HepG2 (cell line): ENCODE data around the gene EDC3. TPM values are rescaled to one million over a fixed set of nuclear protein-coding genes. Genes with fewer than 3 reads are reported as not detected.

Source experiments
- AGO1 ChIP-seq: fragments of 200-400 bp; formaldehyde crosslinking; IDR thresholded peaks from 2 replicates; pipeline ENCODE4 v1.6.1; 2017; ENCODE audit warnings: mild to moderate bottlenecking, low read depth, low read length, moderate library complexity; ENCODE audit not compliant: poor library complexity, severe bottlenecking
- CEBPG ChIP-seq: IDR thresholded peaks from 2 replicates; pipeline ENCODE4 v1.6.1; 2016
- MTA3 ChIP-seq: sonication (generic); formaldehyde crosslinking; IDR thresholded peaks from 2 replicates; pipeline ENCODE4 v1.4.0; 2020; ENCODE audit warnings: missing genetic modification reagents
- NFIC ChIP-seq: IDR thresholded peaks from 2 replicates; pipeline ENCODE4 v1.6.1; 2012; ENCODE audit warnings: mild to moderate bottlenecking, low read length, inconsistent platforms
- POLR2A ChIP-seq, 2 experiments: IDR thresholded peaks; 2 replicates each; pipeline ENCODE4 v1.6.1; 2011; ENCODE audit warnings: low read depth in 2 of 2, low read length in 2 of 2, mild to moderate bottlenecking in 1 of 2, moderate library complexity in 1 of 2; ENCODE audit not compliant: insufficient read depth in 1 of 2
- SIX4 ChIP-seq: sonication (generic); formaldehyde crosslinking; IDR thresholded peaks from 2 replicates; pipeline ENCODE4 v1.4.0; 2020; ENCODE audit warnings: missing genetic modification reagents
- TCF7L2 ChIP-seq: IDR thresholded peaks from 2 replicates; pipeline ENCODE4 v1.6.1; 2011; ENCODE audit warnings: mild to moderate bottlenecking, low read depth, low read length, moderate library complexity
- XBP1 ChIP-seq: sonication (generic); formaldehyde crosslinking; IDR thresholded peaks from 2 replicates; pipeline ENCODE4 v1.5.0; 2020; ENCODE audit warnings: missing genetic modification reagents
- XRCC5 ChIP-seq: fragments of 200-400 bp; formaldehyde crosslinking; optimal IDR thresholded peaks from 2 replicates; pipeline ENCODE3; 2017; ENCODE audit warnings: mild to moderate bottlenecking, low read length
- ZBTB7B ChIP-seq: sonication (generic); formaldehyde crosslinking; IDR thresholded peaks from 2 replicates; pipeline ENCODE4 v1.4.0; 2020; ENCODE audit warnings: missing genetic modification reagents
- ZMYM4 ChIP-seq: sonication (generic); formaldehyde crosslinking; IDR thresholded peaks from 2 replicates; pipeline ENCODE4 v1.8.1; 2023; ENCODE audit warnings: mild to moderate bottlenecking, missing genetic modification reagents
- ZNF274 ChIP-seq: sonication (generic); formaldehyde crosslinking; IDR thresholded peaks from 2 replicates; pipeline ENCODE4 v1.5.1; 2020; ENCODE audit warnings: mild to moderate bottlenecking, missing genetic modification reagents
- ZNF317 ChIP-seq: sonication (generic); formaldehyde crosslinking; IDR thresholded peaks from 2 replicates; pipeline ENCODE4 v1.5.0; 2020; ENCODE audit warnings: mild to moderate bottlenecking, missing genetic modification reagents
- ZSCAN29 ChIP-seq: sonication (generic); formaldehyde crosslinking; conservative IDR thresholded peaks from 2 replicates; pipeline ENCODE4 v1.4.0; 2020; ENCODE audit warnings: mild to moderate bottlenecking, missing genetic modification reagents
- polyA plus RNA-seq, 8 experiments: library from polyadenylated mRNA; depleted of rRNA in 3 of 8; stranded (reverse) in 7 of 8; unstranded in 1 of 8; fragments of >200 nt; fragmentation: Illumina TruSeq in 4 of 8; extraction: Trizol in 4 of 8; gene quantifications; 2 replicates each; pipeline versions ENCODE4 v1.2.1 to v1.2.3, GENCODE V29; 2011 to 2016; ENCODE audit warnings: low read depth in 4 of 8, missing spikeins in 1 of 8, mixed read lengths in 1 of 8; ENCODE audit not compliant: insufficient read depth in 1 of 8
- total RNA-seq, 5 experiments: library from RNA; depleted of rRNA; stranded (reverse); fragments of >200 nt; fragmentation: Illumina TruSeq; extraction: Trizol; gene quantifications; 2 replicates each; pipeline ENCODE4 v1.2.3, GENCODE V29; 2016; ENCODE audit warnings: low read depth in 1 of 5
- TF ChIP-seq, protein P1 (sequence below): sonication (generic); formaldehyde crosslinking; IDR thresholded peaks from 2 replicates; pipeline ENCODE4 v1.8.1; 2022; ENCODE audit warnings: low read depth, mild to moderate bottlenecking, missing genetic modification reagents
- TF ChIP-seq, protein P2 (sequence below): sonication (generic); formaldehyde crosslinking; IDR thresholded peaks from 2 replicates; pipeline ENCODE4 v1.4.0; 2020; ENCODE audit warnings: mild to moderate bottlenecking, missing genetic modification reagents
- TF ChIP-seq, protein P3 (sequence below): sonication (generic); formaldehyde crosslinking; IDR thresholded peaks from 2 replicates; pipeline ENCODE4 v1.4.0; 2020; ENCODE audit warnings: missing genetic modification reagents, borderline replicate concordance
- TF ChIP-seq, protein P4 (sequence below): sonication (generic); formaldehyde crosslinking; IDR thresholded peaks from 2 replicates; pipeline ENCODE4 v1.5.0; 2020; ENCODE audit warnings: mild to moderate bottlenecking, missing genetic modification reagents, moderate library complexity

The EDC3 gene
- total and polyA plus RNA-seq, 2 of the 13 experiments (the other 11 are each of a cell fraction or from before 2014, with no cell fraction given), result 17.4 to 32.0 TPM

DNA sequence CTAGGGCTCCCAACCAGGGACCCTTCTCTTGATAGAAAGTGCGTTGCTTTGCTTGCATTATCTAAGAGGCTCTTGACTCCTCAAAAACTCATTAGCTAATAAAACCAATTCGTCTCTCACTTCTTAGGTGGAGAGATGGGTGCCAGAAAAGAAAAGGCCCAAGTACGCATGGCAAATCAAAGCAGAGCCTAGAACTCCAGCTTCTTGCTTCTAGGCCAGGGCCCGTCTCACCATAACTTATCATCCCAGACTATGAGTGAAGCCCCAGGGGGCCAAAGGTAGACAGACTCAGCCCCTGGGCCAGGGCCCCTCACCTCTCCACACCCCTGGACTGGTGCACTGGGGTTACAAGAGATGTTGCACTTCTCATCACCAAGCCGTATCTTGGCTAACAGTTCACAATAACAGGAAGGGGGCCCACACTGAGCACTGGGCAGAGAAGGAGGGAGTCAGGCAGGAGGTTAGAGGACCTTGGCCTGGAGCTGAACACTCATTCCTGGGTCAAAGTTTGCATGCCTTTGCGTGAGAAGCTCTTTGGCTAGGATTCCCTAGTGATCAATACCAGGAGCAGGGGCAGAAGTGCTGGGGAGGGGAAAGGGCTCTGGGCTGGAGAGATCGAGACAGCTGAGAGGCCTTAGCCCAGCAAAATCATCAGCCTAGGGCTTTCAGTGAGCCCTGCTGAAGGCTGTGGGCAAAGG is 34.9 kb upstream of the EDC3 start (continued):
- TF ChIP-seq, protein P1, sequence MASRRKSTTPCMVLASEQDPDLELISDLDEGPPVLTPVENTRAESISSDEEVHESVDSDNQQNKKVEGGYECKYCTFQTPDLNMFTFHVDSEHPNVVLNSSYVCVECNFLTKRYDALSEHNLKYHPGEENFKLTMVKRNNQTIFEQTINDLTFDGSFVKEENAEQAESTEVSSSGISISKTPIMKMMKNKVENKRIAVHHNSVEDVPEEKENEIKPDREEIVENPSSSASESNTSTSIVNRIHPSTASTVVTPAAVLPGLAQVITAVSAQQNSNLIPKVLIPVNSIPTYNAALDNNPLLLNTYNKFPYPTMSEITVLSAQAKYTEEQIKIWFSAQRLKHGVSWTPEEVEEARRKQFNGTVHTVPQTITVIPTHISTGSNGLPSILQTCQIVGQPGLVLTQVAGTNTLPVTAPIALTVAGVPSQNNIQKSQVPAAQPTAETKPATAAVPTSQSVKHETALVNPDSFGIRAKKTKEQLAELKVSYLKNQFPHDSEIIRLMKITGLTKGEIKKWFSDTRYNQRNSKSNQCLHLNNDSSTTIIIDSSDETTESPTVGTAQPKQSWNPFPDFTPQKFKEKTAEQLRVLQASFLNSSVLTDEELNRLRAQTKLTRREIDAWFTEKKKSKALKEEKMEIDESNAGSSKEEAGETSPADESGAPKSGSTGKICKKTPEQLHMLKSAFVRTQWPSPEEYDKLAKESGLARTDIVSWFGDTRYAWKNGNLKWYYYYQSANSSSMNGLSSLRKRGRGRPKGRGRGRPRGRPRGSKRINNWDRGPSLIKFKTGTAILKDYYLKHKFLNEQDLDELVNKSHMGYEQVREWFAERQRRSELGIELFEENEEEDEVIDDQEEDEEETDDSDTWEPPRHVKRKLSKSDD (CRISPR knock-in tag), result 0 out of 2 replicates have a peak, but pooled peaks have one; percentile 54
- peak; percentile 63 for TF ChIP-seq ZMYM4
- TF ChIP-seq, protein P2, sequence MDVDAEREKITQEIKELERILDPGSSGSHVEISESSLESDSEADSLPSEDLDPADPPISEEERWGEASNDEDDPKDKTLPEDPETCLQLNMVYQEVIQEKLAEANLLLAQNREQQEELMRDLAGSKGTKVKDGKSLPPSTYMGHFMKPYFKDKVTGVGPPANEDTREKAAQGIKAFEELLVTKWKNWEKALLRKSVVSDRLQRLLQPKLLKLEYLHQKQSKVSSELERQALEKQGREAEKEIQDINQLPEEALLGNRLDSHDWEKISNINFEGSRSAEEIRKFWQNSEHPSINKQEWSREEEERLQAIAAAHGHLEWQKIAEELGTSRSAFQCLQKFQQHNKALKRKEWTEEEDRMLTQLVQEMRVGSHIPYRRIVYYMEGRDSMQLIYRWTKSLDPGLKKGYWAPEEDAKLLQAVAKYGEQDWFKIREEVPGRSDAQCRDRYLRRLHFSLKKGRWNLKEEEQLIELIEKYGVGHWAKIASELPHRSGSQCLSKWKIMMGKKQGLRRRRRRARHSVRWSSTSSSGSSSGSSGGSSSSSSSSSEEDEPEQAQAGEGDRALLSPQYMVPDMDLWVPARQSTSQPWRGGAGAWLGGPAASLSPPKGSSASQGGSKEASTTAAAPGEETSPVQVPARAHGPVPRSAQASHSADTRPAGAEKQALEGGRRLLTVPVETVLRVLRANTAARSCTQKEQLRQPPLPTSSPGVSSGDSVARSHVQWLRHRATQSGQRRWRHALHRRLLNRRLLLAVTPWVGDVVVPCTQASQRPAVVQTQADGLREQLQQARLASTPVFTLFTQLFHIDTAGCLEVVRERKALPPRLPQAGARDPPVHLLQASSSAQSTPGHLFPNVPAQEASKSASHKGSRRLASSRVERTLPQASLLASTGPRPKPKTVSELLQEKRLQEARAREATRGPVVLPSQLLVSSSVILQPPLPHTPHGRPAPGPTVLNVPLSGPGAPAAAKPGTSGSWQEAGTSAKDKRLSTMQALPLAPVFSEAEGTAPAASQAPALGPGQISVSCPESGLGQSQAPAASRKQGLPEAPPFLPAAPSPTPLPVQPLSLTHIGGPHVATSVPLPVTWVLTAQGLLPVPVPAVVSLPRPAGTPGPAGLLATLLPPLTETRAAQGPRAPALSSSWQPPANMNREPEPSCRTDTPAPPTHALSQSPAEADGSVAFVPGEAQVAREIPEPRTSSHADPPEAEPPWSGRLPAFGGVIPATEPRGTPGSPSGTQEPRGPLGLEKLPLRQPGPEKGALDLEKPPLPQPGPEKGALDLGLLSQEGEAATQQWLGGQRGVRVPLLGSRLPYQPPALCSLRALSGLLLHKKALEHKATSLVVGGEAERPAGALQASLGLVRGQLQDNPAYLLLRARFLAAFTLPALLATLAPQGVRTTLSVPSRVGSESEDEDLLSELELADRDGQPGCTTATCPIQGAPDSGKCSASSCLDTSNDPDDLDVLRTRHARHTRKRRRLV (CRISPR knock-in tag), result peak; percentile 70; the same call in 1 of the 2 replicates
- TF ChIP-seq ZBTB7B, result peak; percentile 90
- TF ChIP-seq CEBPG, result peak; percentile 59; the same call in 1 of the 2 replicates
- TF ChIP-seq XBP1 (CRISPR knock-in tag), result no peak
- TF ChIP-seq SIX4, result no peak
- TF ChIP-seq AGO1, result no peak
- TF ChIP-seq XRCC5, result peak; percentile 39
- no peak for TF ChIP-seq TCF7L2
- TF ChIP-seq POLR2A (IDR thresholded peaks at IDR 0.05; ENCODE audit: insufficient read depth in 1 of 2, low read depth in 2 of 2, low read length in 2 of 2), result peak in 1 of 2 experiments; percentile 26; a peak in 3 of 4 replicates
- TF ChIP-seq ZNF274 (CRISPR knock-in tag), result no peak
- TF ChIP-seq NFIC, result peak; percentile 78; the same call in 1 of the 2 replicates
- no peak for TF ChIP-seq MTA3 (CRISPR knock-in tag)
- peak; percentile 86 for TF ChIP-seq ZNF317 (CRISPR knock-in tag)
- TF ChIP-seq ZSCAN29 (CRISPR knock-in tag), result 0 out of 2 replicates have a peak, but pooled peaks have one; percentile 76
- TF ChIP-seq, protein P3, sequence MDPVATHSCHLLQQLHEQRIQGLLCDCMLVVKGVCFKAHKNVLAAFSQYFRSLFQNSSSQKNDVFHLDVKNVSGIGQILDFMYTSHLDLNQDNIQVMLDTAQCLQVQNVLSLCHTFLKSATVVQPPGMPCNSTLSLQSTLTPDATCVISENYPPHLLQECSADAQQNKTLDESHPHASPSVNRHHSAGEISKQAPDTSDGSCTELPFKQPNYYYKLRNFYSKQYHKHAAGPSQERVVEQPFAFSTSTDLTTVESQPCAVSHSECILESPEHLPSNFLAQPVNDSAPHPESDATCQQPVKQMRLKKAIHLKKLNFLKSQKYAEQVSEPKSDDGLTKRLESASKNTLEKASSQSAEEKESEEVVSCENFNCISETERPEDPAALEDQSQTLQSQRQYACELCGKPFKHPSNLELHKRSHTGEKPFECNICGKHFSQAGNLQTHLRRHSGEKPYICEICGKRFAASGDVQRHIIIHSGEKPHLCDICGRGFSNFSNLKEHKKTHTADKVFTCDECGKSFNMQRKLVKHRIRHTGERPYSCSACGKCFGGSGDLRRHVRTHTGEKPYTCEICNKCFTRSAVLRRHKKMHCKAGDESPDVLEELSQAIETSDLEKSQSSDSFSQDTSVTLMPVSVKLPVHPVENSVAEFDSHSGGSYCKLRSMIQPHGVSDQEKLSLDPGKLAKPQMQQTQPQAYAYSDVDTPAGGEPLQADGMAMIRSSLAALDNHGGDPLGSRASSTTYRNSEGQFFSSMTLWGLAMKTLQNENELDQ (CRISPR knock-in tag), result no peak
- TF ChIP-seq, protein P4, sequence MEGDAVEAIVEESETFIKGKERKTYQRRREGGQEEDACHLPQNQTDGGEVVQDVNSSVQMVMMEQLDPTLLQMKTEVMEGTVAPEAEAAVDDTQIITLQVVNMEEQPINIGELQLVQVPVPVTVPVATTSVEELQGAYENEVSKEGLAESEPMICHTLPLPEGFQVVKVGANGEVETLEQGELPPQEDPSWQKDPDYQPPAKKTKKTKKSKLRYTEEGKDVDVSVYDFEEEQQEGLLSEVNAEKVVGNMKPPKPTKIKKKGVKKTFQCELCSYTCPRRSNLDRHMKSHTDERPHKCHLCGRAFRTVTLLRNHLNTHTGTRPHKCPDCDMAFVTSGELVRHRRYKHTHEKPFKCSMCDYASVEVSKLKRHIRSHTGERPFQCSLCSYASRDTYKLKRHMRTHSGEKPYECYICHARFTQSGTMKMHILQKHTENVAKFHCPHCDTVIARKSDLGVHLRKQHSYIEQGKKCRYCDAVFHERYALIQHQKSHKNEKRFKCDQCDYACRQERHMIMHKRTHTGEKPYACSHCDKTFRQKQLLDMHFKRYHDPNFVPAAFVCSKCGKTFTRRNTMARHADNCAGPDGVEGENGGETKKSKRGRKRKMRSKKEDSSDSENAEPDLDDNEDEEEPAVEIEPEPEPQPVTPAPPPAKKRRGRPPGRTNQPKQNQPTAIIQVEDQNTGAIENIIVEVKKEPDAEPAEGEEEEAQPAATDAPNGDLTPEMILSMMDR (CRISPR knock-in tag), result peak; percentile 28; the same call in 1 of the 2 replicates
